Epithelial cell of esophagus (primary cell): ENCODE data around the gene PTPRK.

Source experiments
- DNase-seq: peaks from one replicate; pipeline ENCODE4 v3.0.0; 2010; ENCODE audit warnings: low read depth
- H3K4me3 ChIP-seq: 2 replicates; pipeline ENCODE4 v1.5.1; 2011; ENCODE audit warnings: mild to moderate bottlenecking, low read length, control low read depth
- CTCF ChIP-seq: IDR thresholded peaks from 2 replicates; pipeline ENCODE4 v1.5.1; 2011; ENCODE audit warnings: low read depth, mild to moderate bottlenecking, low read length, control low read depth, inconsistent platforms; ENCODE audit not compliant: insufficient read depth; ENCODE audit errors: missing control alignments

The PTPRK gene

GRCh38 chr6:128129679-128130078, 390.7 kb downstream of the PTPRK start:
- H3K4me3 ChIP-seq, result no peak overlapping the region
- TF ChIP-seq CTCF, result no peak
- no peak for DNase-seq

- no peak overlapping the region for H3K4me3 ChIP-seq
- no peak for TF ChIP-seq CTCF
- DNase-seq, result no peak
Observed at GRCh38 chr6:128127650-128128049, 392.7 kb downstream of the PTPRK start.

GRCh38 chr6:128124713-128125112, 395.7 kb downstream of the PTPRK start:
- DNase-seq, result peak; percentile 50
- TF ChIP-seq CTCF, result no peak
- H3K4me3 ChIP-seq, result no peak overlapping the region

- no peak for TF ChIP-seq CTCF
- H3K4me3 ChIP-seq, result no peak overlapping the region
- DNase-seq, result no peak
Observed at GRCh38 chr6:128121610-128122009, 398.8 kb downstream of the PTPRK start.

- DNase-seq, result no peak
- no peak overlapping the region for H3K4me3 ChIP-seq
- no peak for TF ChIP-seq CTCF
Observed at GRCh38 chr6:128121190-128121589, 399.2 kb downstream of the PTPRK start.

GRCh38 chr6:128118401-128118800, 402.0 kb downstream of the PTPRK start:
- TF ChIP-seq CTCF, result no peak
- peak; percentile 24 for DNase-seq
- no peak overlapping the region for H3K4me3 ChIP-seq

- no peak for DNase-seq
- H3K4me3 ChIP-seq, result no peak overlapping the region
- TF ChIP-seq CTCF, result no peak
Observed at GRCh38 chr6:128117916-128118315, 402.5 kb downstream of the PTPRK start.
